HEK293 (cell line): ENCODE results near the gene NANOG.

Experiments used
- CTCF ChIA-PET: fragments of 350-600 bp; formaldehyde crosslinking; extraction: SDS; loops from one replicate; lab custom pipeline; 2021; ENCODE audit warnings: antibody characterized with exemption; lab: Yijun Ruan, JAX
- POLR2A ChIA-PET: fragments of 300-600 bp; formaldehyde crosslinking; extraction: SDS; loops from one replicate; lab custom pipeline; 2020; ENCODE audit warnings: antibody characterized with exemption, inconsistent platforms; lab: Yijun Ruan, JAX
- H3K27ac ChIP-seq: fragments of 200-500 bp; sonication (Bioruptor generic); 2 replicates; pipeline ENCODE4 v1.5.1; 2014; ENCODE audit warnings: low read depth, low read length, control low read depth, inconsistent platforms; ENCODE audit errors: extremely low read depth
- H3K36me3 ChIP-seq, 2 experiments: fragments of 200-500 bp in 1 of 2; sonication (Bioruptor generic) in 1 of 2; 1 replicate in 1 of 2; 2 replicates in 1 of 2; pipeline ENCODE4 v1.5.1; 2014 to 2017; ENCODE audit warnings: inconsistent platforms in 2 of 2, low read length in 2 of 2; ENCODE audit not compliant: control insufficient read depth in 2 of 2, insufficient read depth in 1 of 2
- H3K4me1 ChIP-seq: fragments of 200-500 bp; sonication (Bioruptor generic); 2 replicates; pipeline ENCODE4 v1.5.1; 2014; ENCODE audit warnings: mild to moderate bottlenecking, low read length, inconsistent platforms; ENCODE audit not compliant: control insufficient read depth, insufficient read depth
- H3K4me3 ChIP-seq: 2 replicates; pipeline ENCODE4 v1.5.1; 2011; ENCODE audit warnings: low read depth, mild to moderate bottlenecking, control low read depth, low read length, moderate library complexity
- H3K9me3 ChIP-seq: fragments of 200-500 bp; sonication (Bioruptor generic); 2 replicates; pipeline ENCODE4 v1.5.1; 2014; ENCODE audit warnings: low read depth, low read length, inconsistent platforms; ENCODE audit not compliant: control insufficient read depth, insufficient read depth
- FEZF1 ChIP-seq: fragments of 450-650 bp; formaldehyde crosslinking; IDR thresholded peaks from 2 replicates; pipeline ENCODE4 v1.5.1; 2016; ENCODE audit warnings: missing biosample characterization, missing genetic modification characterization
- GLI2 ChIP-seq: fragments of 450-650 bp; formaldehyde crosslinking; IDR thresholded peaks from 2 replicates; pipeline ENCODE4; 2017; ENCODE audit warnings: missing biosample characterization, missing genetic modification characterization, low read depth, borderline replicate concordance
- HOXA7 ChIP-seq: sonication (generic); formaldehyde crosslinking; IDR thresholded peaks from 2 replicates; pipeline ENCODE4 v1.8.1; 2022; ENCODE audit warnings: missing genetic modification reagents, borderline replicate concordance
- INSM2 ChIP-seq: fragments of 450-650 bp; formaldehyde crosslinking; IDR thresholded peaks from 2 replicates; pipeline ENCODE4 v1.5.1; 2016; ENCODE audit warnings: missing biosample characterization, missing genetic modification characterization
- KLF16 ChIP-seq: fragments of 450-650 bp; formaldehyde crosslinking; IDR thresholded peaks from 2 replicates; pipeline ENCODE4 v1.5.1; 2017; ENCODE audit warnings: missing biosample characterization, missing genetic modification characterization
- OVOL3 ChIP-seq: fragments of 450-650 bp; formaldehyde crosslinking; IDR thresholded peaks from 2 replicates; pipeline ENCODE4 v1.5.1; 2016; ENCODE audit warnings: missing biosample characterization, missing genetic modification characterization
- TCF7L2 ChIP-seq: IDR thresholded peaks from 2 replicates; pipeline ENCODE4 v1.6.1; 2011; ENCODE audit warnings: low read depth, mild to moderate bottlenecking, inconsistent platforms, low read length, moderate library complexity, borderline replicate concordance
- ZBTB20 ChIP-seq: fragments of 450-650 bp; formaldehyde crosslinking; IDR thresholded peaks from 2 replicates; pipeline ENCODE4 v1.5.1; 2016; ENCODE audit warnings: missing biosample characterization, missing genetic modification characterization
- ZEB2 ChIP-seq: fragments of 450-650 bp; formaldehyde crosslinking; IDR thresholded peaks from 2 replicates; pipeline ENCODE4 v1.5.1; 2016; ENCODE audit warnings: missing biosample characterization, missing genetic modification characterization
- ZFP41 ChIP-seq: fragments of 450-650 bp; formaldehyde crosslinking; IDR thresholded peaks from 2 replicates; pipeline ENCODE4 v1.5.1; 2016; ENCODE audit warnings: missing biosample characterization, missing genetic modification characterization, borderline replicate concordance
- ZFP69B ChIP-seq: fragments of 450-650 bp; formaldehyde crosslinking; IDR thresholded peaks from 2 replicates; pipeline ENCODE4 v1.5.1; 2016; ENCODE audit warnings: missing biosample characterization, missing genetic modification characterization
- ZNF114 ChIP-seq: fragments of 450-650 bp; formaldehyde crosslinking; IDR thresholded peaks from 2 replicates; pipeline ENCODE4 v1.5.0; 2017; ENCODE audit warnings: missing biosample characterization, missing genetic modification characterization
- ZNF133 ChIP-seq: fragments of 450-650 bp; formaldehyde crosslinking; IDR thresholded peaks from 2 replicates; pipeline ENCODE4 v1.5.1; 2016; ENCODE audit warnings: missing biosample characterization, missing genetic modification characterization
- ZNF138 ChIP-seq: fragments of 450-650 bp; formaldehyde crosslinking; IDR thresholded peaks from 2 replicates; pipeline ENCODE4 v1.5.1; 2016; ENCODE audit warnings: missing biosample characterization, missing genetic modification characterization, borderline replicate concordance
- ZNF19 ChIP-seq: fragments of 450-650 bp; formaldehyde crosslinking; IDR thresholded peaks from 2 replicates; pipeline ENCODE4; 2016; ENCODE audit warnings: missing biosample characterization, missing genetic modification characterization, low read depth
- ZNF26 ChIP-seq: fragments of 450-650 bp; formaldehyde crosslinking; IDR thresholded peaks from 2 replicates; pipeline ENCODE4 v1.5.1; 2016; ENCODE audit warnings: missing biosample characterization, missing genetic modification characterization
- ZNF274 ChIP-seq, 2 experiments: fragments of 200-500 bp in 1 of 2; fragments of 450-650 bp in 1 of 2; sonication (Bioruptor generic) in 1 of 2; formaldehyde crosslinking in 1 of 2; IDR thresholded peaks; 2 replicates each; pipeline versions ENCODE4 v1.5.1 to v1.6.1; 2014 to 2016; ENCODE audit warnings: borderline replicate concordance in 1 of 2, inconsistent platforms in 1 of 2, low read length in 1 of 2, missing biosample characterization in 1 of 2, missing genetic modification characterization in 1 of 2
- ZNF324 ChIP-seq: fragments of 450-650 bp; formaldehyde crosslinking; IDR thresholded peaks from 2 replicates; pipeline ENCODE4 v1.5.1; 2016; ENCODE audit warnings: missing biosample characterization, missing genetic modification characterization
- ZNF48 ChIP-seq: fragments of 450-650 bp; formaldehyde crosslinking; IDR thresholded peaks from 2 replicates; pipeline ENCODE4 v1.5.1; 2016; ENCODE audit warnings: missing biosample characterization, missing genetic modification characterization
- TF ChIP-seq, protein P1 (sequence below): fragments of 450-650 bp; formaldehyde crosslinking; IDR thresholded peaks from 2 replicates; pipeline ENCODE4 v1.5.1; 2017; ENCODE audit warnings: missing biosample characterization, missing genetic modification characterization
- TF ChIP-seq, protein P2 (sequence below): fragments of 450-650 bp; formaldehyde crosslinking; IDR thresholded peaks from 2 replicates; pipeline ENCODE4 v1.5.1; 2016; ENCODE audit warnings: missing biosample characterization, missing genetic modification characterization
- TF ChIP-seq, protein P3 (sequence below): fragments of 450-650 bp; formaldehyde crosslinking; IDR thresholded peaks from 2 replicates; pipeline ENCODE4 v1.5.0; 2017; ENCODE audit warnings: missing biosample characterization, missing genetic modification characterization, borderline replicate concordance
- TF ChIP-seq, protein P4 (sequence below): fragments of 450-650 bp; formaldehyde crosslinking; IDR thresholded peaks from 2 replicates; pipeline ENCODE4 v1.5.1; 2016; ENCODE audit warnings: missing biosample characterization, missing genetic modification characterization

The NANOG gene

GRCh38 chr12:7750350-7750749, 38.9 kb upstream of the NANOG start:
- CTCF ChIA-PET = no interaction called here
- POLR2A ChIA-PET = no interaction called here
- H3K36me3 ChIP-seq = no peaks in the 10 kb centered on the region
- H3K4me3 ChIP-seq = no peak overlapping the region
- TF ChIP-seq ZNF138 (tag by site-specific recombination) (no peak), ZBTB20 (tag by site-specific recombination) (no peak), FEZF1 (tag by site-specific recombination) (no peak), OVOL3 (no peak), GLI2 (tag by site-specific recombination) (no peak), ZNF114 (tag by site-specific recombination) (no peak), ZNF48 (no peak), ZFP41 (tag by site-specific recombination) (no peak), ZNF19 (no peak)
- TF ChIP-seq, protein P1, sequence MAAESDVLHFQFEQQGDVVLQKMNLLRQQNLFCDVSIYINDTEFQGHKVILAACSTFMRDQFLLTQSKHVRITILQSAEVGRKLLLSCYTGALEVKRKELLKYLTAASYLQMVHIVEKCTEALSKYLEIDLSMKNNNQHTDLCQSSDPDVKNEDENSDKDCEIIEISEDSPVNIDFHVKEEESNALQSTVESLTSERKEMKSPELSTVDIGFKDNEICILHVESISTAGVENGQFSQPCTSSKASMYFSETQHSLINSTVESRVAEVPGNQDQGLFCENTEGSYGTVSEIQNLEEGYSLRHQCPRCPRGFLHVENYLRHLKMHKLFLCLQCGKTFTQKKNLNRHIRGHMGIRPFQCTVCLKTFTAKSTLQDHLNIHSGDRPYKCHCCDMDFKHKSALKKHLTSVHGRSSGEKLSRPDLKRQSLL (tag by site-specific recombination) = no peak
- TF ChIP-seq, protein P2, sequence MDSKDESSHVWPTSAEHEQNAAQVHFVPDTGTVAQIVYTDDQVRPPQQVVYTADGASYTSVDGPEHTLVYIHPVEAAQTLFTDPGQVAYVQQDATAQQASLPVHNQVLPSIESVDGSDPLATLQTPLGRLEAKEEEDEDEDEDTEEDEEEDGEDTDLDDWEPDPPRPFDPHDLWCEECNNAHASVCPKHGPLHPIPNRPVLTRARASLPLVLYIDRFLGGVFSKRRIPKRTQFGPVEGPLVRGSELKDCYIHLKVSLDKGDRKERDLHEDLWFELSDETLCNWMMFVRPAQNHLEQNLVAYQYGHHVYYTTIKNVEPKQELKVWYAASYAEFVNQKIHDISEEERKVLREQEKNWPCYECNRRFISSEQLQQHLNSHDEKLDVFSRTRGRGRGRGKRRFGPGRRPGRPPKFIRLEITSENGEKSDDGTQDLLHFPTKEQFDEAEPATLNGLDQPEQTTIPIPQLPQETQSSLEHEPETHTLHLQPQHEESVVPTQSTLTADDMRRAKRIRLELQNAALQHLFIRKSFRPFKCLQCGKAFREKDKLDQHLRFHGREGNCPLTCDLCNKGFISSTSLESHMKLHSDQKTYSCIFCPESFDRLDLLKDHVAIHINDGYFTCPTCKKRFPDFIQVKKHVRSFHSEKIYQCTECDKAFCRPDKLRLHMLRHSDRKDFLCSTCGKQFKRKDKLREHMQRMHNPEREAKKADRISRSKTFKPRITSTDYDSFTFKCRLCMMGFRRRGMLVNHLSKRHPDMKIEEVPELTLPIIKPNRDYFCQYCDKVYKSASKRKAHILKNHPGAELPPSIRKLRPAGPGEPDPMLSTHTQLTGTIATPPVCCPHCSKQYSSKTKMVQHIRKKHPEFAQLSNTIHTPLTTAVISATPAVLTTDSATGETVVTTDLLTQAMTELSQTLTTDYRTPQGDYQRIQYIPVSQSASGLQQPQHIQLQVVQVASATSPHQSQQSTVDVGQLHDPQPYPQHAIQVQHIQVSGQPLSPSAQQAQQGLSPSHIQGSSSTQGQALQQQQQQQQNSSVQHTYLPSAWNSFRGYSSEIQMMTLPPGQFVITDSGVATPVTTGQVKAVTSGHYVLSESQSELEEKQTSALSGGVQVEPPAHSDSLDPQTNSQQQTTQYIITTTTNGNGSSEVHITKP (tag by site-specific recombination) = no peak
- H3K27ac ChIP-seq = no peak overlapping the region
- no peaks in the 10 kb centered on the region for H3K4me1 ChIP-seq
- H3K9me3 ChIP-seq = no peaks in the 10 kb centered on the region

DNA sequence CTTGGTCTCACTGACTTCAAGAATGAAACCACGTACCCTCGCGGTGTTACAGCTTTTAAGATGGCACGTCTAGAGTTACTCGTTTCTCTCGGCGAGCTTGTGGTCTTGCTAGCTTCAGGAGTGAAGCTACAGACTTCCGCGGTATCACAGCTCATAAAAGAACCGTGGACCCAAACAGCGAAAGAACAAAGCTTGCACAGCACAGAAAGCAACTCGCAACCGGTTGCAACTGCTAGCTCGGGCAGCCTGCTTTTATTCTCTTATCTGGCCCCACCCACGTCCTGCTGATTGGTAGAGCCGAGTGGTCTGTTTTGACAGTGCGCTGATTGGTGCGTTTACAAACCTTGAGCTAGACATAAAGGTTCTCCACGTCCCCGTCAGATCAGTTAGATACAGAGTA, 37.8 kb upstream of the NANOG start:
- Histone ChIP-seq H3K9me3 (no peaks in the 10 kb centered on the region), H3K4me1 (no peaks in the 10 kb centered on the region), H3K36me3 (no peaks in the 10 kb centered on the region), H3K4me3 (no peak overlapping the region), H3K27ac (no peak overlapping the region)
- ChIA-PET POLR2A (no interaction called here), CTCF (interaction anchor here (0.6 kb wide), 1 partner anchor 12 kb away, joined by 4 read pairs; no protein-coding TSS in a partner anchor)
- TF ChIP-seq, protein P3, sequence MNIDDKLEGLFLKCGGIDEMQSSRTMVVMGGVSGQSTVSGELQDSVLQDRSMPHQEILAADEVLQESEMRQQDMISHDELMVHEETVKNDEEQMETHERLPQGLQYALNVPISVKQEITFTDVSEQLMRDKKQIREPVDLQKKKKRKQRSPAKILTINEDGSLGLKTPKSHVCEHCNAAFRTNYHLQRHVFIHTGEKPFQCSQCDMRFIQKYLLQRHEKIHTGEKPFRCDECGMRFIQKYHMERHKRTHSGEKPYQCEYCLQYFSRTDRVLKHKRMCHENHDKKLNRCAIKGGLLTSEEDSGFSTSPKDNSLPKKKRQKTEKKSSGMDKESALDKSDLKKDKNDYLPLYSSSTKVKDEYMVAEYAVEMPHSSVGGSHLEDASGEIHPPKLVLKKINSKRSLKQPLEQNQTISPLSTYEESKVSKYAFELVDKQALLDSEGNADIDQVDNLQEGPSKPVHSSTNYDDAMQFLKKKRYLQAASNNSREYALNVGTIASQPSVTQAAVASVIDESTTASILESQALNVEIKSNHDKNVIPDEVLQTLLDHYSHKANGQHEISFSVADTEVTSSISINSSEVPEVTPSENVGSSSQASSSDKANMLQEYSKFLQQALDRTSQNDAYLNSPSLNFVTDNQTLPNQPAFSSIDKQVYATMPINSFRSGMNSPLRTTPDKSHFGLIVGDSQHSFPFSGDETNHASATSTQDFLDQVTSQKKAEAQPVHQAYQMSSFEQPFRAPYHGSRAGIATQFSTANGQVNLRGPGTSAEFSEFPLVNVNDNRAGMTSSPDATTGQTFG (tag by site-specific recombination) = no peak
- no peak for TF ChIP-seq ZNF133
- TF ChIP-seq INSM2 (tag by site-specific recombination) = no peak
- no peak for TF ChIP-seq ZNF324 (tag by site-specific recombination)
- TF ChIP-seq, protein P4, sequence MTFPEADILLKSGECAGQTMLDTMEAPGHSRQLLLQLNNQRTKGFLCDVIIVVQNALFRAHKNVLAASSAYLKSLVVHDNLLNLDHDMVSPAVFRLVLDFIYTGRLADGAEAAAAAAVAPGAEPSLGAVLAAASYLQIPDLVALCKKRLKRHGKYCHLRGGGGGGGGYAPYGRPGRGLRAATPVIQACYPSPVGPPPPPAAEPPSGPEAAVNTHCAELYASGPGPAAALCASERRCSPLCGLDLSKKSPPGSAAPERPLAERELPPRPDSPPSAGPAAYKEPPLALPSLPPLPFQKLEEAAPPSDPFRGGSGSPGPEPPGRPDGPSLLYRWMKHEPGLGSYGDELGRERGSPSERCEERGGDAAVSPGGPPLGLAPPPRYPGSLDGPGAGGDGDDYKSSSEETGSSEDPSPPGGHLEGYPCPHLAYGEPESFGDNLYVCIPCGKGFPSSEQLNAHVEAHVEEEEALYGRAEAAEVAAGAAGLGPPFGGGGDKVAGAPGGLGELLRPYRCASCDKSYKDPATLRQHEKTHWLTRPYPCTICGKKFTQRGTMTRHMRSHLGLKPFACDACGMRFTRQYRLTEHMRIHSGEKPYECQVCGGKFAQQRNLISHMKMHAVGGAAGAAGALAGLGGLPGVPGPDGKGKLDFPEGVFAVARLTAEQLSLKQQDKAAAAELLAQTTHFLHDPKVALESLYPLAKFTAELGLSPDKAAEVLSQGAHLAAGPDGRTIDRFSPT = no peak
- TF ChIP-seq ZFP69B (tag by site-specific recombination) = no peak
- TF ChIP-seq ZNF26 (tag by site-specific recombination) = no peak
- TF ChIP-seq KLF16 (tag by site-specific recombination) = no peak
- TF ChIP-seq TCF7L2 = no peak
- no peak for TF ChIP-seq HOXA7 (CRISPR knock-in tag)
- TF ChIP-seq ZEB2 (tag by site-specific recombination) = no peak
- no peak for TF ChIP-seq ZNF274 (IDR thresholded peaks at IDR 0.05; ENCODE audit: low read length)
- no peak for TF ChIP-seq ZNF274 (tag by site-specific recombination; IDR thresholded peaks at IDR 0.05; ENCODE audit: borderline replicate concordance)
